Heart right ventricle (tissue), 16 donors: ENCODE data around the gene DNAJB12. TPM values are rescaled to one million over a fixed set of nuclear protein-coding genes. Genes with fewer than 3 reads are reported as not detected.

Source experiments
- ATAC-seq, 8 donors: fragments of 200-7000 bp; cut with Tn5 transposase; one replicate each; pipeline ENCODE4 v1.9.1; 2020; ENCODE audit warnings: mild to moderate bottlenecking in 8 of 8, moderate library complexity in 8 of 8, moderate number of reproducible peaks in 1 of 8
- DNase-seq, 2 donors: peaks; one replicate each; pipeline ENCODE4 v3.0.0-alpha.2; 2020
- H3K27ac ChIP-seq, 10 donors: fragments of 200-600 bp; sonication (generic) in 2 of 10; one replicate each; pipeline versions ENCODE4 v1.5.0 to v1.8.0; 2020 to 2022; ENCODE audit warnings: mild to moderate bottlenecking in 3 of 10
- H3K27me3 ChIP-seq, 7 donors: fragments of 200-600 bp; one replicate each; pipeline ENCODE4 v1.8.0; 2021 to 2022; ENCODE audit warnings: mild to moderate bottlenecking in 2 of 7
- H3K36me3 ChIP-seq, 9 donors: fragments of 200-600 bp; sonication (generic) in 1 of 9; one replicate each; pipeline versions ENCODE4 v1.5.0 to v1.8.0; 2020 to 2022; ENCODE audit warnings: mild to moderate bottlenecking in 2 of 9
- H3K4me1 ChIP-seq, 9 donors: fragments of 200-600 bp; sonication (generic) in 1 of 9; one replicate each; pipeline versions ENCODE4 v1.5.0 to v1.8.0; 2020 to 2022; ENCODE audit warnings: mild to moderate bottlenecking in 4 of 9
- H3K4me3 ChIP-seq, 10 donors: fragments of 200-600 bp; sonication (generic) in 2 of 10; one replicate each; pipeline versions ENCODE4 v1.5.0 to v1.8.0; 2020 to 2022; ENCODE audit warnings: mild to moderate bottlenecking in 7 of 10, moderate library complexity in 2 of 10
- H3K9me3 ChIP-seq, 11 donors: fragments of 200-600 bp in 10 of 11; sonication (generic) in 2 of 11; one replicate each; pipeline versions ENCODE4 v1.5.0 to v1.8.0; 2013 to 2022; ENCODE audit warnings: mild to moderate bottlenecking in 2 of 11, control low read depth in 1 of 11, moderate library complexity in 1 of 11
- WGBS, 2 donors: extraction: QIAGEN DNeasy Blood & Tissue Kit; methylation state at CpG; one replicate each; pipeline ENCODE4 v1.1.7; 2013; ENCODE audit warnings: inconsistent platforms in 1 of 2; 5-methylcytosine and 5-hydroxymethylcytosine counted together
- intact Hi-C, 10 donors: fragments of 100-400 bp; cut with DNase I; formaldehyde crosslinking; loops; one replicate each; pipeline versions ENCODE4 v1.11.1 to v1.14.2; 2022
- polyA plus RNA-seq, 2 donors: library from polyadenylated mRNA; stranded (reverse); fragments of 200-250 nt; gene quantifications; one replicate each; pipeline ENCODE4 v1.2.3, GENCODE V29; 2013
- total RNA-seq, 10 donors: library from RNA; stranded (reverse); fragmentation: NEBNext Ultra II Directional in 3 of 10; extraction: Animal tissue kit (Norgen Biotek cat#: 25700) in 3 of 10; gene quantifications; one replicate each; pipeline versions ENCODE4 v1.2.1 to v1.2.4, GENCODE V29; 2021 to 2023
- TF ChIP-seq, protein P1 (sequence below), 9 donors: fragments of 200-600 bp; sonication (generic) in 2 of 9; IDR thresholded peaks; one replicate each; pipeline versions ENCODE4 v1.5.0 to v1.8.0; 2021 to 2022; ENCODE audit warnings: antibody characterized with exemption in 9 of 9, mild to moderate bottlenecking in 5 of 9, moderate library complexity in 1 of 9
- donor health status: Arrhythmogenic right ventricular cardiomyopathy.
- donor health status: ischemic (EF 13 %, LVEDD 7.1; RV severe dilation, severe dysfunction).
- donor health status: healthy with polysubstance abuse.
- donor health status: DM: no; HTN: yes; CAD: no.
- donor health status: DM: no; HTN: no; CAD: no.
- donor health status: ischemic (EF 25% LVEDD 6.9; RV normal size, moderate dysfunction).
- donor health status: ischemic (EF 25% LVEDD 5.7; RV mildly dilated, moderate dysfunction).
- donor health status: healthy.
- donor health status: DM: yes; HTN: yes; CAD: no.
- donor health status: Ischemic cardiomyopathy.
- donor health status: ischemic (EF 35%, LVEDD 5.7; RV mildly dilated, moderate dysfunction).
- donor health status: nonischemic (EF 11% LVEDD 7.7; RV severe dilation, severe dysfunction).
- donor health status: DM: yes; HTN: yes; CAD: no.
- donor health status: PGD.
- donor health status: ischemic (EF 29% LVEDD 5.4; RV normal size, mild dysfunction).
- donor health status: nonischemic (EF 23%, LVEDD 6.1; RV moderate dilation, normal function).

The DNAJB12 gene
- total and polyA plus RNA-seq, 12 donors = 22.6 to 32.8 (median 27.9) TPM

GRCh38 chr10:72320676-72321247, 34.0 kb downstream of the DNAJB12 start:
- H3K27ac ChIP-seq = peak overlapping the region; percentile 72 to 99 (median 90)
- intact Hi-C loops = loop anchor here in 2 of 10 donors (5.0 to 10.0 kb wide), 2 partner anchors 43 to 96 kb away; no protein-coding TSS in a partner anchor
- H3K36me3 ChIP-seq = no peaks in the 10 kb centered on the region
- DNase-seq (peak in 1 of 2 donors; percentile 76), ATAC-seq (peak; percentile 10 to 70 (median 36))
- no peaks in the 10 kb centered on the region for H3K9me3 ChIP-seq
- H3K27me3 ChIP-seq = no peaks in the 10 kb centered on the region
- WGBS, 2 donors = 45 to 48% methylated on average over 12 of the region's 12 CpGs
- peak overlapping the region in 1 of 10 donors; percentile 57 for H3K4me3 ChIP-seq
- TF ChIP-seq, protein P1, sequence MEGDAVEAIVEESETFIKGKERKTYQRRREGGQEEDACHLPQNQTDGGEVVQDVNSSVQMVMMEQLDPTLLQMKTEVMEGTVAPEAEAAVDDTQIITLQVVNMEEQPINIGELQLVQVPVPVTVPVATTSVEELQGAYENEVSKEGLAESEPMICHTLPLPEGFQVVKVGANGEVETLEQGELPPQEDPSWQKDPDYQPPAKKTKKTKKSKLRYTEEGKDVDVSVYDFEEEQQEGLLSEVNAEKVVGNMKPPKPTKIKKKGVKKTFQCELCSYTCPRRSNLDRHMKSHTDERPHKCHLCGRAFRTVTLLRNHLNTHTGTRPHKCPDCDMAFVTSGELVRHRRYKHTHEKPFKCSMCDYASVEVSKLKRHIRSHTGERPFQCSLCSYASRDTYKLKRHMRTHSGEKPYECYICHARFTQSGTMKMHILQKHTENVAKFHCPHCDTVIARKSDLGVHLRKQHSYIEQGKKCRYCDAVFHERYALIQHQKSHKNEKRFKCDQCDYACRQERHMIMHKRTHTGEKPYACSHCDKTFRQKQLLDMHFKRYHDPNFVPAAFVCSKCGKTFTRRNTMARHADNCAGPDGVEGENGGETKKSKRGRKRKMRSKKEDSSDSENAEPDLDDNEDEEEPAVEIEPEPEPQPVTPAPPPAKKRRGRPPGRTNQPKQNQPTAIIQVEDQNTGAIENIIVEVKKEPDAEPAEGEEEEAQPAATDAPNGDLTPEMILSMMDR (IDR thresholded peaks at IDR 0.05) = no peak
- peaks cover 42 to 98% (median 73%) of the 10 kb centered on the region in 9 donors for H3K4me1 ChIP-seq

- peaks cover 42 to 98% (median 73%) of the 10 kb centered on the region in 9 donors for H3K4me1 ChIP-seq
- H3K27me3 ChIP-seq = no peaks in the 10 kb centered on the region
- intact Hi-C loops = loop anchor here in 8 of 10 donors (2.0 to 10.0 kb wide), 6 partner anchors 42 to 95 kb away; partner anchors contain the start of gene DDIT4 (in 3 of the 8)
- peak overlapping the region; percentile 72 to 99 (median 90) for H3K27ac ChIP-seq
- WGBS, 2 donors = 2 to 3% methylated on average over 48 to 60 of the region's 60 CpGs
- peak; percentile 90 to 96 for DNase-seq
- H3K36me3 ChIP-seq = no peaks in the 10 kb centered on the region
- TF ChIP-seq, protein P1 (IDR thresholded peaks at IDR 0.05) = peak in 1 of 9 donors; percentile 9
- ATAC-seq = peak; percentile 64 to 92 (median 80)
- no peaks in the 10 kb centered on the region for H3K9me3 ChIP-seq
- peak overlapping the region in 9 of 10 donors; percentile 25 to 57 (median 50) for H3K4me3 ChIP-seq
These were observed 35.1 kb downstream of the DNAJB12 start for GRCh38 chr10:72319416-72320254.

DNA sequence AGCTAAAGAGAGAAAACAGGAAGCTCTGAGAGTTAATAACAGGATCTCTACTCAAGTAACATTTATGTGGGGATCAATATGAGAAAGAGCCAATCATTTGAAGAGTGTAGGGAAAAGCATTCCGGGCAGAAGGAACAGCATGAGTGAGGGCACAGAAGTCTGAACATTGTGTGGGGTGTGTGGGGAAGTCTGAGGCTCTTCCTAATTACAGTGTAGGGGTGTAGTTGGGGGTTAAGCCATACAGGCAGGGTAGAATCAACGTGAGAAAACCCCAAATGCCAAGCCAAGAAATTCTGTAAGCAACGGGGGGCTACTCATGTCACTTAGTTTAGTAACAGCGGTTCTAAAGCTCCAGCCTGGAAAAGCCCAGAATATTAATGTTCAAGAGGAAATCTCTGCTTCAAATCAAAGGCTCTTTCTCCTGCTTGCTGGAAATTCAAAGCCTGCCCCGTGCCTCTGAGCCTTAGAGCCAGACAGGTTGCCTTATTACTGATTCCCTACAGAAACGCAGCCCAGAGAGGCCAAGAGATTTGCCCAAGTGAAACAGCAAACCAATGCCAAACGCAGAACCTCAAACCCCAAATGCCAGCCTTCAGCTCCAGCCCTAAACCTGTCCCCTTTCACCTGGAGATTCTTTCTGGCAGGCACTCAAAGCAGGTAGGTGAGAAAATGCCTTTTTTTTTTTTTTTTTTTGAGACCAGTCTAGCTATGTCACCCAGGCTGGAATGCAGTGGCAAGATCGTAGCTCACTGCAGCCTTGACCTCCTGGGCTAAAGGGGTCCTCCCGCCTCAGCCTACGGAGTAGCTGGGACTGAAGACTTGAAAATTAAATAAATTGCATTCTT, 36.1 kb downstream of the DNAJB12 start:
- H3K27ac ChIP-seq = peak overlapping the region; percentile 72 to 99 (median 90)
- DNase-seq (no peak), ATAC-seq (no peak)
- intact Hi-C loops = loop anchor here in 7 of 10 donors (2.0 to 5.0 kb wide), 5 partner anchors 41 to 61 kb away; partner anchors contain the start of gene DDIT4 (in 3 of the 7)
- H3K9me3 ChIP-seq = no peaks in the 10 kb centered on the region
- 73 to 80% methylated on average over 10 of the region's 10 CpGs for WGBS, 2 donors
- H3K4me1 ChIP-seq = peaks cover 42 to 90% (median 74%) of the 10 kb centered on the region in 9 donors
- TF ChIP-seq, protein P1 (IDR thresholded peaks at IDR 0.05) = no peak
- peak overlapping the region in 5 of 10 donors; percentile 42 to 57 (median 52) for H3K4me3 ChIP-seq
- no peaks in the 10 kb centered on the region for H3K36me3 ChIP-seq
- H3K27me3 ChIP-seq = no peaks in the 10 kb centered on the region
